ENCODE data around the gene IL11RA. TPM values are rescaled to one million over a fixed set of nuclear protein-coding genes. Genes with fewer than 3 reads are reported as not detected.

Gene IL11RA
- total and polyA plus RNA-seq, 5 donors from 2014 or later, result 7.3 to 228 (median 10.9) TPM

- Histone ChIP-seq H3K27me3 (ENCODE audit: control insufficient read depth, insufficient read depth, low read length) (no peaks in the 10 kb centered on the region), H3K36me3 (ENCODE audit: control insufficient read depth, insufficient read depth, low read length) (peaks cover 31% of the 10 kb centered on the region), H3K4me1 (ENCODE audit: control insufficient read depth, insufficient read depth, low read length, poor library complexity, severe bottlenecking) (peaks cover 21% of the 10 kb centered on the region), H3K9me3 (ENCODE audit: control insufficient read depth in 2 of 2, low read length in 2 of 2) (no peaks in the 10 kb centered on the region), H3K27ac (ENCODE audit: insufficient read depth, low read length, poor library complexity, severe bottlenecking) (no peak overlapping the region), H3K4me3 (ENCODE audit: low read depth, low read length) (no peak overlapping the region)
- H3K4me1 Mint-ChIP-seq, result peaks cover 9 to 59% (median 51%) of the 10 kb centered on the region in 4 donors
- peak overlapping the region in 2 of 3 donors; percentile 31 to 52 for H3K27ac Mint-ChIP-seq
- DNase-seq (no peak), ATAC-seq (ENCODE audit: low read depth in 2 of 2) (no peak)
- peak overlapping the region in 1 of 4 donors; percentile 16 for H3K4me3 Mint-ChIP-seq
- peaks cover 0 to 3% (median 0%) of the 10 kb centered on the region in 7 donors for H3K9me3 Mint-ChIP-seq
- peaks cover 16% of the 10 kb centered on the region for H3K36me3 Mint-ChIP-seq
- no peaks in the 10 kb centered on the region for H3K27me3 Mint-ChIP-seq
These were observed 664 bp upstream of the IL11RA start for GRCh38 chr9:34651321-34651720.

GRCh38 chr9:34652602-34653000 lies 616 bp downstream of the IL11RA start:
- Mint-ChIP-seq H3K4me3 (peak overlapping the region in 2 of 4 donors; percentile 50 to 63), H3K36me3 (peaks cover 16% of the 10 kb centered on the region), H3K4me1 (peaks cover 9 to 49% (median 44%) of the 10 kb centered on the region in 4 donors), H3K27me3 (no peaks in the 10 kb centered on the region), H3K9me3 (peaks cover 0 to 3% (median 0%) of the 10 kb centered on the region in 7 donors), H3K27ac (peak overlapping the region; percentile 39 to 67 (median 52))
- Histone ChIP-seq H3K27ac (ENCODE audit: insufficient read depth, low read length, poor library complexity, severe bottlenecking) (no peak overlapping the region), H3K9me3 (ENCODE audit: control insufficient read depth in 2 of 2, low read length in 2 of 2) (no peaks in the 10 kb centered on the region), H3K36me3 (ENCODE audit: control insufficient read depth, insufficient read depth, low read length) (peaks cover 31% of the 10 kb centered on the region), H3K4me1 (ENCODE audit: control insufficient read depth, insufficient read depth, low read length, poor library complexity, severe bottlenecking) (peaks cover 14% of the 10 kb centered on the region), H3K27me3 (ENCODE audit: control insufficient read depth, insufficient read depth, low read length) (no peaks in the 10 kb centered on the region), H3K4me3 (ENCODE audit: low read depth, low read length) (no peak overlapping the region)
- DNase-seq (no peak), ATAC-seq (ENCODE audit: low read depth in 2 of 2) (no peak)

GRCh38 chr9:34653151-34654072 lies 1.4 kb downstream of the IL11RA start:
- Mint-ChIP-seq H3K9me3 (no peaks in the 10 kb centered on the region), H3K4me3 (no peak overlapping the region), H3K4me1 (peaks cover 9 to 41% (median 36%) of the 10 kb centered on the region in 4 donors), H3K36me3 (peaks cover 8% of the 10 kb centered on the region), H3K27ac (peak overlapping the region; percentile 32 to 67 (median 52)), H3K27me3 (no peaks in the 10 kb centered on the region)
- Histone ChIP-seq H3K27ac (ENCODE audit: insufficient read depth, low read length, poor library complexity, severe bottlenecking) (no peak overlapping the region), H3K4me3 (ENCODE audit: low read depth, low read length) (no peak overlapping the region), H3K4me1 (ENCODE audit: control insufficient read depth, insufficient read depth, low read length, poor library complexity, severe bottlenecking) (peaks cover 6% of the 10 kb centered on the region), H3K9me3 (ENCODE audit: control insufficient read depth in 2 of 2, low read length in 2 of 2) (no peaks in the 10 kb centered on the region), H3K36me3 (ENCODE audit: control insufficient read depth, insufficient read depth, low read length) (peaks cover 28% of the 10 kb centered on the region), H3K27me3 (ENCODE audit: control insufficient read depth, insufficient read depth, low read length) (no peaks in the 10 kb centered on the region)
- DNase-seq (no peak), ATAC-seq (ENCODE audit: low read depth in 2 of 2) (no peak)

GRCh38 chr9:34654323-34655051 lies 2.5 kb downstream of the IL11RA start:
- no peak for ATAC-seq (ENCODE audit: low read depth in 2 of 2)
- H3K27me3 ChIP-seq (ENCODE audit: control insufficient read depth, insufficient read depth, low read length), result no peaks in the 10 kb centered on the region
- no peak overlapping the region for H3K4me3 ChIP-seq (ENCODE audit: low read depth, low read length)
- Mint-ChIP-seq H3K27me3 (no peaks in the 10 kb centered on the region), H3K27ac (peak overlapping the region in 1 of 3 donors; percentile 35), H3K4me1 (peaks cover 9 to 33% (median 28%) of the 10 kb centered on the region in 4 donors), H3K4me3 (peak overlapping the region in 1 of 4 donors; percentile 32), H3K36me3 (peaks cover under 1% of the 10 kb centered on the region), H3K9me3 (no peaks in the 10 kb centered on the region)
- H3K9me3 ChIP-seq (ENCODE audit: control insufficient read depth in 2 of 2, low read length in 2 of 2), result no peaks in the 10 kb centered on the region
- H3K4me1 ChIP-seq (ENCODE audit: control insufficient read depth, insufficient read depth, low read length, poor library complexity, severe bottlenecking), result no peaks in the 10 kb centered on the region
- H3K36me3 ChIP-seq (ENCODE audit: control insufficient read depth, insufficient read depth, low read length), result peaks cover 22% of the 10 kb centered on the region
- no peak overlapping the region for H3K27ac ChIP-seq (ENCODE audit: insufficient read depth, low read length, poor library complexity, severe bottlenecking)
- DNase-seq, result no peak

GRCh38 chr9:34655394-34655793 lies 3.4 kb downstream of the IL11RA start:
- Mint-ChIP-seq H3K4me1 (peaks cover 9 to 29% (median 27%) of the 10 kb centered on the region in 4 donors), H3K36me3 (peaks cover under 1% of the 10 kb centered on the region), H3K27ac (peak overlapping the region in 1 of 3 donors; percentile 44), H3K4me3 (no peak overlapping the region), H3K27me3 (no peaks in the 10 kb centered on the region), H3K9me3 (no peaks in the 10 kb centered on the region)
- H3K36me3 ChIP-seq (ENCODE audit: control insufficient read depth, insufficient read depth, low read length), result peaks cover 13% of the 10 kb centered on the region
- H3K27me3 ChIP-seq (ENCODE audit: control insufficient read depth, insufficient read depth, low read length), result no peaks in the 10 kb centered on the region
- no peak overlapping the region for H3K27ac ChIP-seq (ENCODE audit: insufficient read depth, low read length, poor library complexity, severe bottlenecking)
- ATAC-seq (ENCODE audit: low read depth in 2 of 2), result no peak
- no peak for DNase-seq
- no peaks in the 10 kb centered on the region for H3K9me3 ChIP-seq (ENCODE audit: control insufficient read depth in 2 of 2, low read length in 2 of 2)
- no peaks in the 10 kb centered on the region for H3K4me1 ChIP-seq (ENCODE audit: control insufficient read depth, insufficient read depth, low read length, poor library complexity, severe bottlenecking)
- H3K4me3 ChIP-seq (ENCODE audit: low read depth, low read length), result no peak overlapping the region

- H3K27ac ChIP-seq (ENCODE audit: insufficient read depth, low read length, poor library complexity, severe bottlenecking), result no peak overlapping the region
- DNase-seq, result no peak
- no peaks in the 10 kb centered on the region for H3K36me3 ChIP-seq (ENCODE audit: control insufficient read depth, insufficient read depth, low read length)
- H3K27me3 ChIP-seq (ENCODE audit: control insufficient read depth, insufficient read depth, low read length), result no peaks in the 10 kb centered on the region
- peaks cover 3% of the 10 kb centered on the region for H3K4me1 ChIP-seq (ENCODE audit: control insufficient read depth, insufficient read depth, low read length, poor library complexity, severe bottlenecking)
- H3K9me3 ChIP-seq (ENCODE audit: control insufficient read depth in 2 of 2, low read length in 2 of 2), result no peaks in the 10 kb centered on the region
- Mint-ChIP-seq H3K36me3 (peaks cover 9% of the 10 kb centered on the region), H3K4me1 (peaks cover 9 to 28% (median 26%) of the 10 kb centered on the region in 4 donors), H3K27ac (peak overlapping the region in 1 of 3 donors; percentile 25), H3K27me3 (no peaks in the 10 kb centered on the region), H3K9me3 (no peaks in the 10 kb centered on the region), H3K4me3 (no peak overlapping the region)
- ATAC-seq (ENCODE audit: low read depth in 2 of 2), result no peak
- H3K4me3 ChIP-seq (ENCODE audit: low read depth, low read length), result no peak overlapping the region
These were observed 5.0 kb downstream of the IL11RA start for GRCh38 chr9:34656992-34657391.

- no peaks in the 10 kb centered on the region for H3K27me3 ChIP-seq (ENCODE audit: control insufficient read depth, insufficient read depth, low read length)
- H3K4me3 Mint-ChIP-seq, result no peak overlapping the region
- no peaks in the 10 kb centered on the region for H3K9me3 Mint-ChIP-seq
- H3K36me3 Mint-ChIP-seq, result peaks cover 9% of the 10 kb centered on the region
- H3K36me3 ChIP-seq (ENCODE audit: control insufficient read depth, insufficient read depth, low read length), result no peaks in the 10 kb centered on the region
- no peaks in the 10 kb centered on the region for H3K9me3 ChIP-seq (ENCODE audit: control insufficient read depth in 2 of 2, low read length in 2 of 2)
- DNase-seq (no peak), ATAC-seq (ENCODE audit: low read depth in 2 of 2) (no peak)
- no peak overlapping the region for H3K27ac Mint-ChIP-seq
- peaks cover 0 to 28% (median 27%) of the 10 kb centered on the region in 4 donors for H3K4me1 Mint-ChIP-seq
- H3K27me3 Mint-ChIP-seq, result no peaks in the 10 kb centered on the region
- H3K4me3 ChIP-seq (ENCODE audit: low read depth, low read length), result no peak overlapping the region
- H3K27ac ChIP-seq (ENCODE audit: insufficient read depth, low read length, poor library complexity, severe bottlenecking), result no peak overlapping the region
- peaks cover 17% of the 10 kb centered on the region for H3K4me1 ChIP-seq (ENCODE audit: control insufficient read depth, insufficient read depth, low read length, poor library complexity, severe bottlenecking)
These were observed 6.5 kb downstream of the IL11RA start for GRCh38 chr9:34658461-34658860.
